Heart left ventricle (tissue), 13 donors: ENCODE results near the gene SKA1.

ENCODE experiments used
- CTCF ChIP-seq, 12 donors: fragments of 200-600 bp; sonication (generic) in 4 of 12; IDR thresholded peaks; one replicate each; pipeline versions ENCODE4 v1.5.0 to v1.8.0; 2018 to 2022; ENCODE audit warnings: antibody characterized with exemption in 12 of 12, mild to moderate bottlenecking in 5 of 12
- POLR2A ChIP-seq, 2 donors: fragments of 450-650 bp; IDR thresholded peaks; one replicate each; pipeline ENCODE4 v1.6.1; 2017; ENCODE audit warnings: antibody characterized with exemption in 2 of 2, mild to moderate bottlenecking in 2 of 2, moderate library complexity in 2 of 2
- donor health status: ischemic (EF 13 %, LVEDD 7.1; RV severe dilation, severe dysfunction).
- donor health status: DM: no; HTN: yes; CAD: no.
- donor health status: DM: no; HTN: no; CAD: no.
- donor health status: ischemic (EF 25% LVEDD 6.9; RV normal size, moderate dysfunction).
- donor health status: ischemic (EF 25% LVEDD 5.7; RV mildly dilated, moderate dysfunction).
- donor health status: ischemic (EF 35%, LVEDD 5.7; RV mildly dilated, moderate dysfunction).
- donor health status: nonischemic (EF 11% LVEDD 7.7; RV severe dilation, severe dysfunction).
- donor health status: DM: yes; HTN: yes; CAD: no.
- donor health status: PGD.
- donor health status: ischemic (EF 29% LVEDD 5.4; RV normal size, mild dysfunction).
- donor health status: nonischemic (EF 23%, LVEDD 6.1; RV moderate dilation, normal function).

GRCh38 chr18:50401888-50402287 lies 27.0 kb downstream of the SKA1 start:
- TF ChIP-seq POLR2A (IDR thresholded peaks at IDR 0.05): no peak
- no peak for TF ChIP-seq CTCF (IDR thresholded peaks at IDR 0.05)
